ENCODE measurements around the gene TMEM163. TPM values are rescaled to one million over a fixed set of nuclear protein-coding genes. Genes with fewer than 3 reads are reported as not detected.

The TMEM163 gene
- total RNA-seq, 1 donor from 2014 or later, result 0.18 TPM

DNA sequence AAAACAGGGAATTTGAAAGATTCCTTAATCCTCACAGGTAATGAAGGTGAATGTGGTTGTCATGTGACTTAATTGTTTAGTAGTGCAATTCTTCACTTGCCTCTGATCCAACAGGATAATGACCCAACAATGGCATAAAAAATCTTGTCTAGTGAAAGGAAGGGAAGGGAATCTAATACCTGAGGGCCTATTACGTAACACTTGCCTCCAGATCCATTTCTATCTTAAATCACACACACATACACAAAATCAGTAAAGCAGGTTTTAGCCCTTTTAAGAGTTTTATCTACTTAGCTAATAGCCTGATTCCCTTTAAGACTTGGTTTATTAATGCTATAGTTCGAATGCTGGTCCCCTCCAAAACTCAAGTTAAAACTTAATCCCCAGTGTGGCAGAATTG is 118.6 kb downstream of the TMEM163 start:
- TF ChIP-seq, protein P1, sequence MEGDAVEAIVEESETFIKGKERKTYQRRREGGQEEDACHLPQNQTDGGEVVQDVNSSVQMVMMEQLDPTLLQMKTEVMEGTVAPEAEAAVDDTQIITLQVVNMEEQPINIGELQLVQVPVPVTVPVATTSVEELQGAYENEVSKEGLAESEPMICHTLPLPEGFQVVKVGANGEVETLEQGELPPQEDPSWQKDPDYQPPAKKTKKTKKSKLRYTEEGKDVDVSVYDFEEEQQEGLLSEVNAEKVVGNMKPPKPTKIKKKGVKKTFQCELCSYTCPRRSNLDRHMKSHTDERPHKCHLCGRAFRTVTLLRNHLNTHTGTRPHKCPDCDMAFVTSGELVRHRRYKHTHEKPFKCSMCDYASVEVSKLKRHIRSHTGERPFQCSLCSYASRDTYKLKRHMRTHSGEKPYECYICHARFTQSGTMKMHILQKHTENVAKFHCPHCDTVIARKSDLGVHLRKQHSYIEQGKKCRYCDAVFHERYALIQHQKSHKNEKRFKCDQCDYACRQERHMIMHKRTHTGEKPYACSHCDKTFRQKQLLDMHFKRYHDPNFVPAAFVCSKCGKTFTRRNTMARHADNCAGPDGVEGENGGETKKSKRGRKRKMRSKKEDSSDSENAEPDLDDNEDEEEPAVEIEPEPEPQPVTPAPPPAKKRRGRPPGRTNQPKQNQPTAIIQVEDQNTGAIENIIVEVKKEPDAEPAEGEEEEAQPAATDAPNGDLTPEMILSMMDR (IDR thresholded peaks at IDR 0.05; ENCODE audit: insufficient read depth, low read depth, low read length), result no peak
- TF ChIP-seq EZH2 (IDR thresholded peaks at IDR 0.05; ENCODE audit: insufficient read depth, low read length), result no peak
- Mint-ChIP-seq H3K4me3 (ENCODE audit: unreplicated experiment) (no peak overlapping the region), H3K36me3 (ENCODE audit: low read depth, unreplicated experiment) (no peaks in the 10 kb centered on the region), H3K9me3 (ENCODE audit: unreplicated experiment) (no peaks in the 10 kb centered on the region), H3K27me3 (ENCODE audit: low read depth, unreplicated experiment) (peaks cover 18% of the 10 kb centered on the region), H3K27ac (ENCODE audit: unreplicated experiment) (no peak overlapping the region), H3K4me1 (ENCODE audit: low read depth, unreplicated experiment) (no peaks in the 10 kb centered on the region)
- no peak overlapping the region for H2AFZ ChIP-seq (ENCODE audit: low read depth, low read length)
- H3K4me1 ChIP-seq (ENCODE audit: insufficient read depth, low read length), result no peaks in the 10 kb centered on the region
- DNase-seq (ENCODE audit: low read depth) (no peak), FAIRE-seq (no peak)
- H3K36me3 ChIP-seq (ENCODE audit: insufficient read depth, low read length), result no peaks in the 10 kb centered on the region
- H3K27ac ChIP-seq (ENCODE audit: low read depth, low read length), result no peak overlapping the region
- no peak overlapping the region for H3K4me3 ChIP-seq (ENCODE audit: insufficient read depth, low read depth, low read length)
- H3K9me3 ChIP-seq (ENCODE audit: insufficient read depth, low read depth, low read length), result peaks cover 2% of the 10 kb centered on the region
- no peak overlapping the region for H3K4me2 ChIP-seq (ENCODE audit: low read length)
- H4K20me1 ChIP-seq (ENCODE audit: insufficient read depth, low read length), result no peaks in the 10 kb centered on the region
- H3K9ac ChIP-seq (ENCODE audit: low read length), result no peak overlapping the region
- no peaks in the 10 kb centered on the region for H3K27me3 ChIP-seq (ENCODE audit: insufficient read depth, low read length)
- H3K79me2 ChIP-seq (ENCODE audit: insufficient read depth, low read length), result no peaks in the 10 kb centered on the region

DNA sequence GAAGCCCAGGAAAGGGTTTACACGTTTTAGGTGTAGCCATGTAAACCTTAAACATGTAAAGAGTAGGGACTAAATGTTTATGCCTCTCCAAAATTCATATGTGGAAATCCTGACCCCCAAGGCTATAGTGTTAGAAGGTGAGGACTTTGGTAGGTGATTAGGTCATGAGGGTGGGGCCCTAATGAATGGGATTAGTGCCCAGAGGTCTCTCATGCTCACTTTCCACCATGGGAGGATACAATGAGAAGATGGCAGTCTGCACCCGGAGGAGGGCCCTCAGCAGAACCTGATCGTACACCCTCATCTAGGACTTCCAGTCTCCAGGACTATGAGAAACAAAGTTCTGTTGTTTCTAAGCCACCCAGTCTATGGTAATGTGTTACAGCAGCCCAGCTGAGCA is 119.6 kb downstream of the TMEM163 start:
- no peak for FAIRE-seq

DNA sequence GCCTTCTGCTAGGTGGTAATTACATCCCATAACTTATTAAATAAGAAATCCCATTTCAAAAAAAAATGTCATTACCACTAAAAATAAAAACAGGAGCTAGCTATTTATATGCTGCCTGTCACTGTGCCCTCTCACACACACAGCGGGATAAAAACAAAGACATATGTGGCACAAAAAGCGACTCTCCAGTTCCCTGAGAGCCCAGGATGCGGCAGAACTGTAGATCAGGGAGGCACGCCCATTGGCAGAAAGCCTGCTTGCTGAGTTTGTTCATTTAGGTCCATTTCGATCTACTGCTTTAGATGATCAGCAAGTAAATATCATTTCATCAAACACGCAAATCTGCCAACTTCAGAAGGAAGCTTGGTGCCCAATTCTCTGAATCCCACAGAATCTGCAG is 124.4 kb downstream of the TMEM163 start:
- Histone ChIP-seq H3K27ac (ENCODE audit: low read depth, low read length) (no peak overlapping the region), H4K20me1 (ENCODE audit: insufficient read depth, low read length) (no peaks in the 10 kb centered on the region), H3K4me3 (ENCODE audit: insufficient read depth, low read depth, low read length) (no peak overlapping the region), H3K4me1 (ENCODE audit: insufficient read depth, low read length) (no peaks in the 10 kb centered on the region), H3K9ac (ENCODE audit: low read length) (no peak overlapping the region), H2AFZ (ENCODE audit: low read depth, low read length) (no peak overlapping the region), H3K79me2 (ENCODE audit: insufficient read depth, low read length) (no peaks in the 10 kb centered on the region), H3K9me3 (ENCODE audit: insufficient read depth, low read depth, low read length) (peaks cover 8% of the 10 kb centered on the region), H3K36me3 (ENCODE audit: insufficient read depth, low read length) (no peaks in the 10 kb centered on the region), H3K4me2 (ENCODE audit: low read length) (no peak overlapping the region), H3K27me3 (ENCODE audit: insufficient read depth, low read length) (no peaks in the 10 kb centered on the region)
- Mint-ChIP-seq H3K9me3 (ENCODE audit: unreplicated experiment) (peaks cover 24% of the 10 kb centered on the region), H3K4me1 (ENCODE audit: low read depth, unreplicated experiment) (no peaks in the 10 kb centered on the region), H3K27ac (ENCODE audit: unreplicated experiment) (no peak overlapping the region), H3K4me3 (ENCODE audit: unreplicated experiment) (no peak overlapping the region), H3K27me3 (ENCODE audit: low read depth, unreplicated experiment) (no peaks in the 10 kb centered on the region), H3K36me3 (ENCODE audit: low read depth, unreplicated experiment) (peaks cover 2% of the 10 kb centered on the region)
- DNase-seq (ENCODE audit: low read depth), result no peak
- TF ChIP-seq, protein P1 (IDR thresholded peaks at IDR 0.05; ENCODE audit: insufficient read depth, low read depth, low read length), result no peak
- TF ChIP-seq EZH2 (IDR thresholded peaks at IDR 0.05; ENCODE audit: insufficient read depth, low read length), result no peak
- no peak for FAIRE-seq

More for the DNA sequence above, 119.6 kb downstream of the TMEM163 start:
- Histone ChIP-seq H3K9me3 (ENCODE audit: insufficient read depth, low read depth, low read length) (peaks cover 2% of the 10 kb centered on the region), H3K4me1 (ENCODE audit: insufficient read depth, low read length) (no peaks in the 10 kb centered on the region), H3K27me3 (ENCODE audit: insufficient read depth, low read length) (no peaks in the 10 kb centered on the region), H3K4me2 (ENCODE audit: low read length) (no peak overlapping the region), H3K79me2 (ENCODE audit: insufficient read depth, low read length) (no peaks in the 10 kb centered on the region), H3K4me3 (ENCODE audit: insufficient read depth, low read depth, low read length) (no peak overlapping the region), H2AFZ (ENCODE audit: low read depth, low read length) (no peak overlapping the region), H3K36me3 (ENCODE audit: insufficient read depth, low read length) (no peaks in the 10 kb centered on the region), H3K9ac (ENCODE audit: low read length) (no peak overlapping the region), H3K27ac (ENCODE audit: low read depth, low read length) (no peak overlapping the region), H4K20me1 (ENCODE audit: insufficient read depth, low read length) (no peaks in the 10 kb centered on the region)
- Mint-ChIP-seq H3K27me3 (ENCODE audit: low read depth, unreplicated experiment) (peaks cover 18% of the 10 kb centered on the region), H3K36me3 (ENCODE audit: low read depth, unreplicated experiment) (no peaks in the 10 kb centered on the region), H3K4me3 (ENCODE audit: unreplicated experiment) (no peak overlapping the region), H3K27ac (ENCODE audit: unreplicated experiment) (no peak overlapping the region), H3K9me3 (ENCODE audit: unreplicated experiment) (no peaks in the 10 kb centered on the region), H3K4me1 (ENCODE audit: low read depth, unreplicated experiment) (no peaks in the 10 kb centered on the region)
- TF ChIP-seq, protein P1 (IDR thresholded peaks at IDR 0.05; ENCODE audit: insufficient read depth, low read depth, low read length), result no peak
- TF ChIP-seq EZH2 (IDR thresholded peaks at IDR 0.05; ENCODE audit: insufficient read depth, low read length), result no peak
- no peak for DNase-seq (ENCODE audit: low read depth)

All from astrocyte (in vitro differentiated cells and primary cell).